ENCODE measurements around the gene CD82.

Gene CD82

DNA sequence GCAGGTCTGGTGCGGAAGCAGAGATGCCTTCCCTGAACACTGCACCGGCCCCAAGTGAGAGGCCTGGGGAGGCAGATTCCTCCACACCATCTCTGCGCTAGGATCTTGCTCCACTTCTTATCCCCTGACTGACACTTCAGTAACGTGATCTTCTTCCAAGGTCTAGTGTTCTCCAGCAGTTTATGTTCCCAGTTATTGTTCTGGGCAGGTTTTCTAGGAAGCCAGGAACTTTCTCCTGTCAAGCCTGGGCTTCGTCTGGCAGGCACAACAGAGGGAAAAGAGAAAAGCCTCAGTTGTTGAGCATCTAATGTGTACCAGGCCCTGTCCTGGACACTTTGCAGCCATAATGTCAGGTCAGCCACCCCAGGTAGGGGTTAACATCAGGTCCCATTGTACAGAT is 10.5 kb downstream of the CD82 start:
- no peak for DNase-seq (ENCODE audit: low read depth)

DNA sequence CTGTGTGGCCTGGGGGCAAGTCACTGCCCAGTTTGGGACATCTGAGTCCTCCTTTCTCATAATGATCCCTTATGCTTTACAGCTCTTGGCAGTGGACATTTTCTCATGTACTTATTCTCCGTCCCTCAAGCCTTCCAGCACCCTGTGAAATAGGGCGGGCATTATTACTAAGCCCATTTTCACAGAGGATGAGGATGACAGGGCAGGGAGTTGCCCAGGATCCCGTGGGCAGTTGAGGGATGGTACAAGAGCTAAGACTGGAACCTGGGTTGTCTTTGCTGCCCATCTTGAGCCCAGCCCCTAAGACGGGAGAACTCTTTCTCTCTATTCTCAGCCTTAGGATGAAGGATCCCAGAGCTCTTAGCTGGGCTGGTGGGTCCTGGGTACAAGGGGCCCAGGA is 11.2 kb downstream of the CD82 start:
- no peak for DNase-seq (ENCODE audit: low read depth)

DNA sequence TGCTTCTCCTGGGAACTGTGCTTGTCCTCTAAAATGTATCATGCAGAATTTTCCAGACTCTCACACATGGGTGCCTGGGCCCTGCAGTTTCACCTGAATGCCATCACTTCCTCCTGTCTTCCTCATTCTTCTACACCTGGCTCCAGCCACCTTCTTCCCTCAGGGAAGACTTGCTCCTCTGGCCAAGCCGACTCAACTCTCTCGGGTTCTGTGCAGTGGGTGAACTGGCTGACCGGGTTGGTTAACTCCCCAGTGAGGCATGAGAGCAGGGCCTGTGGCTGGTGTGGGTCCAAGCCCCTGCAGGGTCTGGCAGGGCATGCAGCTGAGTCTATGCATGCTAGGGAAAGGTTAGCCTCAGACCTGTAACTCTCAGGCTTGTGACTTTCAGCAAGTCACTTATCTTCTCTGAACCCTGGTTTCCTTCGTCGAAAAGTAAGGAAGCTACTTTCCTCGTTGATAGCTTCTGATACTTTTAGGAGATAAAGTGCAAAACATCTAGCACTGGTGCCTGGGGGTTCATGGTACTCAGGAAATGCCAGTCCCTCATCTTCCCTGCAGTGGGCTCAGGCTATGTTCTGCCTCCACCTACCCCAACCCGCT is 11.9 kb downstream of the CD82 start:
- no peak for DNase-seq (ENCODE audit: low read depth)

DNA sequence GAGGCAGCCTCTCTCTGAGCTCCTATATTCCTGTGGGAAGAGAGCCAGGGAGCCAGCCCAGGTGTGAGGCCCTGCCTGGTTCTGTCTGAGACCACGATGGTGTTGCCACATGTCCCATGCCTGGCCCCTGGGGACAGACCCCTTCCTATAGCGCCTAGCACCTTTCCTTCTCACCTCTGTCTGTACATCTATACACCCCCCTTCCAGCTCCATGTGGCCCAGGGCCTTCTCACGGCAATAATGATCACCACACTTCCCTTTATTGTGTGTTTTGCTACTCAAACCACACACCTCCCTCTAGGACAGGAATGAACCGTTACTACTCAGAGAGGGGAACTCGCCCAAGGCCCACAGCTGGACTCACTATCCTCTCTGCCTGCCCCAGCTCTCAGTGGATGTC is 12.8 kb downstream of the CD82 start:
- no peak for DNase-seq (ENCODE audit: low read depth)

DNA sequence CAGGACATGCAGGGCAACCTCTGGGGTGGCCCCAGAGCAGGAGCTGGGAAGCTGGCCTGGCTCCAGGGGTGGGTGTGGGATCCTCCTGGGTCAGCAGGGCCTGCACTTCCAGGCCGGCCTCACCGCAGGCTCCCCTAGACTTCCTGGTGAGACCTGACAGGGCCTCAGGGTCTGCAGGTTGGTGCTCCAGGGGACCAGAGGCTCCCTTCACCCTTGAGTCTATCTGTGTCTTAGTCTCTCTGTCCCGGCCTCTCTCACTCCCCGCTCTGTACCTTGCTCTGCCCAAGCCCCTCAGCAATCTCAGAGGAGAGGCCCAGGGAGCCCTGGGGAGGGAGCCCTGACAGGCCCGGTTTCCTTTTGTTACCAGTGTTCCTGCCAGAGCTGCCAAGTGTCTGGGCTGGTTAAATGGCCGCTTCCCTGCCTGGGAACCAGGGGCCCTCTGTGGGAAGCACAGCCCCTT is 13.9 kb downstream of the CD82 start:
- no peak for DNase-seq (ENCODE audit: low read depth)

DNA sequence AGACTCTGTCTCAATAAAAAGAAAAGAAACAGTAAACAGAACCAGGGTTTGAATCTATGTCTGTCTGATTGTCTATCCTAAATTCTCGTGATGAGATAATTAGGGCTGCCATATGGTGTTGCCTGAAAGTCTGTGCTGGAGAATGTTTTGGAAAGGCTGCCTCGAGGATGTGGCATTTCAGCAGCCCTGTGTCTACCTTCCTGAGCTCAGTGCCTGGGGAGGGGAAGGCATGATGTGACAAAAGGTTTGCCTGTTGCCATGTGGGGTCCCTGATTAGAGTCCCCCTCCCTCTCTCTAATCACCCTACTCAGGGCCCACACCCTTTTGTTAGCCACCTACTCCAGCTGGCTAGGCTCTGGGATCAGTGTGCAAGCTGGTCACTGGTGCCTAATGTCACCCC is 15.2 kb downstream of the CD82 start:
- DNase-seq (ENCODE audit: low read depth): no peak

DNA sequence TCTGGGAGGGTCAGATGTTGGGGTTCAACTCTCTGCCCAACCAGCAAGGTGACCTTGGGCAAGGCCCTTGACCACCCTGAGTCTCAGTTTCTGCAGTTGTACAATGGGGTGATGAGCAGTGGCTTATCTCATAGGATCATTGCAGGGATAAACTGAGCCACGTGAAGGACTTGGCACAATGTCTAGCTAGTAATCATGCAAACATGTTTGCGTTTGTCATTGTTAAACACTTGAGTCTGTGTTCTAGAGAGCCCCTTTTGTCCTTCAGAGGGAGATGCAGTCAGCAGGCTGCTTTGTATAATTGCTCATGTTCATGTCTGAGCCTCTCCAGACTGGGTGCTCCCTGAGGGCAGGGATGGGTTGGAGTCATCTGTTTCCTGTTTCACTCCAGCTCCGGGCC is 15.8 kb downstream of the CD82 start:
- DNase-seq (ENCODE audit: low read depth): no peak

DNA sequence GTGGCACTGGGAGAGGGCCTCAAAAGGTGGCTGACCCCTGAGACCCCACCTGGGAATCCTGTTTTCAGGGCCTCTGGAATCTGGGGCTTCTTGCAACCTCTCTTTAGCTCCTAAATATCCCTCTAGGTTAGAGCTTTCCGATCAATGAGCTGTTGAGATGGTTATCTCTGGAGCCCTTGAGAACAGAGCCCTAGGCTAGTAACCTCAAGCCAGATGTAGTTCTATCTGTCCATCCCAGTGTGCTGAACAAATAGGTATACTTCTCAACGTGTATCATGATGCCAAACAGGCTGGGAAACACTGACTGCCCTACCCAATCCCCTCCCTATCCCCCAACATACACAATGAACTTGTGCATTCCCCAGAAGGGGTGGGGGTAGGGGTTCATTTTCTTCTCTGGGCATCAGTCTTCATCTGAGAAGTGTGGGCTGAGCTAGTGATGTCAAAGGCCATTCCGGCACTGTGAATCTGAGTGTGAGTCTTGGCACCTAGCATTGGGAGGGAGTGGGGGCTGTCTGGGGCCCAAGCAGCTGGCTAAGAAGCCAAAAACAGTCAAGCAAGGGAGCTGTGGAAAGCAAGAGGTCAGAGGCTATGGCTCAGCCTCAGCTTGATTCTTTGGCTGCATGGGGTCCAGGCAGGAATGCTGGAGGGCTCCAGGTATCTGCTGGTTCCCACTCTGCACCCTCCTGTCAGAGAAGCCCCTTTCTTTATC is 17.3 kb downstream of the CD82 start:
- no peak for DNase-seq (ENCODE audit: low read depth)

DNA sequence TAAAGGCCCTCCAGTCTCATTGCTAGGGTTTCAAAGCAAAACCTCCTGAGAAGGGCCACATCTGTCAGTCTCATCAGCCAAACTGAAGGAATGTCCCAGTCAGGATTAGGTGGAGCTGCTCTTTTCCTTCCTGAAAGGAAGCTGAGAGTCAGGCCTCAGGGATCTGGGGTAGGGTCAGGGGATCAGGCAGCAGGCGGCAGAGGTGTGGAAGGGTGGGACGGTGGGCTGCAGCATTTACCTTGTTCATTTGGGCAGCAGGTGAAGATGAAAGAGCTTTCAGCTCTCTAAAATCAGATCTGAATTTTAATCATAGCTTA is 17.8 kb downstream of the CD82 start:
- DNase-seq (ENCODE audit: low read depth): no peak

DNA sequence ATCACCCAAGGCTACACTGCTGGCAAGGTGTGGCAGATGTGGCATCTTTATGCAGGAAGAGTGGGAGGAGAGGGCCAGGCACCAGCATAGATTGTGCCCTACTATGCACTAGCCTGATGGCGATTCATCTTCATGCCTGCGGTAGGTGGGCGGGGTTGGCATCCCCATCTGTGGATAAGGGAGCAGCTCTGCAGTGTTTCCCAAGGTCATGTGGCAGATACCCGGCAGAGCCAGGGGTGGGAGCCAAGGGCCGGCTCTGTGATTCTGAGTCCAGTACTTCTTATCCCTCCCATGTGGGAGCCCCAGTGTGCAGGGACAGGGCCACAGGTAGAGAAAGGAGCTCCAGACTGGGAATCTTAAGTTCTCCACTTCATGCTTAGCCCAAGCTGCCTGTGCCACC is 20.0 kb downstream of the CD82 start:
- DNase-seq (ENCODE audit: low read depth): no peak

DNA sequence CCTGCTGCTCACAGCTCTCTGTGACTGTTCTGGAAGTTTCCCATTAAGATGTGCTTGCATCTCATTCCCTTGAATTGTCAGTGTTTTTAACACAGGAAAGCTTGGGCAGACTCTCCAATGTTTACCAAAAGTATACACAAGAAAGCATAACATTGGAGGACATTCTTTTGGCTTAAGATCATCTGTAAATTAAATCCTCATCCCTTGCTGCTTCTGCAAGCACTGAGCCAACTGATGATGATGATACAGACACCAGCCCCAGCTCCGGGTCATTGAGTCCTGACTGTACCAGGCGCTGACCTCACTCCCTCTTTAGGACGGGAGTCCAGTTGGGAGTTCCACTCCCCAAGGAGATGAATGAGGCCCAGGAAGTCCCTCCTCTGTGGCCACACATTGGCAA is 23.8 kb downstream of the CD82 start:
- DNase-seq (ENCODE audit: low read depth): no peak

DNA sequence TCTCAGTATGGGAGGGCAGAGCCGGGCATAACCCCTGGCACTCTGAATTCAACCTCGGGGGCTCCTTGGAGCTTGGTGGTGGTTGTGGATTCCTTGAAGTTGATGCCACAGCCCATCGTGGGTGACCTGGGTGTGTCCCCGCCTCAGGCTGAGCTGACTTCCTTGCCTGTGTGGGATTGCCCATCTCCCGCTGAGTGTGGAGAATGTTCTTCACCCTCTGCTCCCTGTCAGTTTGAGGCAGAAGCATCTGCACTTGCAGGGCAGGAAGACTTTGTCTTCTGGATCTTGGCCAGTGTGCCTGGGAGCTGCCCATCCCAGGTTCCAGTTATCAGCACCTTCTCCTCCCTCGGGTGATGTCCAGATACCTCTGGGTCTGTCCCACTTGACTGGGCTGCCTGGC is 25.3 kb downstream of the CD82 start:
- DNase-seq (ENCODE audit: low read depth): no peak

DNA sequence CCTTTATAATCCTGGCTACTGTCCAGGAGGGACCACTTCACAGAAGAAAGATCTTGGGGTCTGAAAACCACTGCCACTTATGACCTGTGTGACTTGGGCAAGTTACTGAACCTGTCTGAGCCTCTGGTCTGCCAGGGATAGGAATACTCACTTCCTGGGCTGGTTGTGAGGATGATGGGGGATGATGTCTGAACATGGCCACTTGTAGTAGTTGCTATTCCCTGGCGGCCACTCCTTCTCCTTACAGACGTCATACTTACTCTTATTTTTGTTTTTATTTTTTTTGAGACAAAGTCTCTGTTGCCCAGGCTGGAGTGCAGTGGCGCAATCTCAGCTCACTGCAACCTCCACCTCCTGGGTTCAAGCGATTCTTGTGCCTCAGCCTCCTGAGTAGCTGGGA is 26.1 kb downstream of the CD82 start:
- DNase-seq (ENCODE audit: low read depth): no peak

DNA sequence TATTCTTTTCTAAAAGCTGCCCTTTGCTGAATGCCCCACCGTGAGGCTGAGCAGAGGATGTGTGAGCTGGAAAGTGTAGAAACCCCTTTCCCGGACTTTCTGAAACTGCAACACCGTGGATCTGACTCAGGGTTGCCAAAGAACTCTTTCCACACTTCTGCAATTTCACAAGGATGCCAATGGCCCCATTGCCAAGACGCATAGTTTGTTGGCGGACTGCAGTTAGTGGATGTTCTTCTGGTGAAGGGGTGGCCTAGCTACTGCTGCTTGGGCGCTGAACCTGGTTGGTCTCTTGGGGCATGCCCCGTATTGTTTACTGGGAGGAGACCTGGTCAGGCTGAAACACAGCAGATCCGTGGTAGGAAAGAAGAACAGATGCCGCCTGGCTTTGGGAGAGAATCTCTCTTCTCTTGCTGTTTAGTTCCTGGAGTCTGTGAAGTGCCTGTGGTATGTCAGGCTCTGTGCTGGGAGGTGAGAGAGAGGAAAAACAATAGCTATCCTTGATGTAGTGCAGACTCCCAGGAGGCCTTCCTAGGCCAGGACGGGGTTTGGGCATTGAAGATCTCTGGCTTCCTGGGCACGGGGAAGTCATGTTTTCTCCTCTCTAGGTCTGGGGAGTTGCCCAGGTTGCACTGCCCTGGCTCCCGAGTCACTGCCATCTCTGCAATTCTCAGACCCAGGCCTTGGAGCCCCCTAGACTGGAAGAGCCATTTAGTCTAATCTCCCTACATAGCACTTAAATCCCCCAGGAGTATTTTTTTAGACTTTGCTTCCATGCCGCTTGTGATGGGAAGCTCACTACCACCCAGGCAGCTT is 26.9 kb downstream of the CD82 start:
- no peak for DNase-seq (ENCODE audit: low read depth)

DNA sequence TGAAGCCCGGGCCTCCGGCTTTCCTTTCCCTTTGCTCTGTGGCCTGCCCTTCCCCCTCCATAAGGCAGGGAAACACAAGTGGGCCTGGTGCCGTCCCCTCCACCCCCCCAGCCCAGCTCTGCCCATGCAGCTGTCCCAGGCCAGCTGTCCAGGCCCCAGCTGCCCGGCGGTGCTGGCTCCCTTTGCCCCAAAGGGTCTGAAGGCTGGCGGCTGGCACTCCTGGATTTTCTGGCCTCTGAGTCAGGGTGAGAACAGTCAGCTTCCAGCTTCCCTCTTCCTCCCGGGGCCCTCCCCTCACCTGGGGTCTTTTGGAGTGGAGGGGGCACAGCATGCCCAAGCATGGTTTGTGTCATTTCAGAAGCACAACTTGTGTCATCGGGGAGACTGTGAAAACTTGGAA is 27.8 kb downstream of the CD82 start:
- no peak for DNase-seq (ENCODE audit: low read depth)

DNA sequence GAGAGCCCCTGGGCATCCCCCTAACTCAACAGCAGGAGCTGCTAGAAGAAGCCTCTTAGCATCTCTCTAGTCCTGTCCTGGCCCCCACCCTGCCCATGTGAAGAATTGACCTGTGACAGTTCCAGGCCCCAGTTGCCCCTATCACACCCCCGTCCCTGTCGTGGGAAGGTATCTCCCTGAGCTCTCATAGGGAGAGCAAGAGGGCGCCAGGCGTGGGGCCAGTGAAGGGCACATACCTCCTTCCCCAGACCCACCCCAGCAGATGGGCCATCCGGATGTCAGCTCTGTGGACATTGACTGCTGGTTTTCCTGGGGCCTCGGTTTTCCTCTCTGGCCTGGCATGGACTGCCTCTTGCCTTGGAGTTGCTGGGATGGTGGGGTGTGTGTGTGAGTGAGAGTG is 29.5 kb downstream of the CD82 start:
- DNase-seq (ENCODE audit: low read depth): no peak

DNA sequence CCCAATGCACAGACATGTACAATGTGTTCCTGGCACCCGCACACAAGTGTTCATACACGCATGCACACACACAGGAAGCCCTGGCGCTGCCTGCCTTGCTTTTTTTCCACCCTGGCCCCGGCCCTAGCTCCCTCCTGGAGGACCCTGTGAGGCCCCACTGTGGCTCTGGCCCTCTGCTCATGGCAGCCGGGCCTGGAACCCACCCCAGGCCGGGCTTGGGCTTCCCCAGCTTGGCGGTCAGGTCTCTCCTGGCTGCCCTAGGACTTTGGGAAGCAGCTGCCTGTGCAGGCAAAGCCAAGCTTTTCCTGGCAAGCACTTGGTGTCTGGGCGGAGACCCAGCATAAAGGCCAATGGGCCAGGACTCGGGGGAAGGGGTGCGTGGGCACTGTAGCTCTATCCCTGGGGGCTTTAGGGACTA is 30.5 kb downstream of the CD82 start:
- DNase-seq (ENCODE audit: low read depth): no peak

DNA sequence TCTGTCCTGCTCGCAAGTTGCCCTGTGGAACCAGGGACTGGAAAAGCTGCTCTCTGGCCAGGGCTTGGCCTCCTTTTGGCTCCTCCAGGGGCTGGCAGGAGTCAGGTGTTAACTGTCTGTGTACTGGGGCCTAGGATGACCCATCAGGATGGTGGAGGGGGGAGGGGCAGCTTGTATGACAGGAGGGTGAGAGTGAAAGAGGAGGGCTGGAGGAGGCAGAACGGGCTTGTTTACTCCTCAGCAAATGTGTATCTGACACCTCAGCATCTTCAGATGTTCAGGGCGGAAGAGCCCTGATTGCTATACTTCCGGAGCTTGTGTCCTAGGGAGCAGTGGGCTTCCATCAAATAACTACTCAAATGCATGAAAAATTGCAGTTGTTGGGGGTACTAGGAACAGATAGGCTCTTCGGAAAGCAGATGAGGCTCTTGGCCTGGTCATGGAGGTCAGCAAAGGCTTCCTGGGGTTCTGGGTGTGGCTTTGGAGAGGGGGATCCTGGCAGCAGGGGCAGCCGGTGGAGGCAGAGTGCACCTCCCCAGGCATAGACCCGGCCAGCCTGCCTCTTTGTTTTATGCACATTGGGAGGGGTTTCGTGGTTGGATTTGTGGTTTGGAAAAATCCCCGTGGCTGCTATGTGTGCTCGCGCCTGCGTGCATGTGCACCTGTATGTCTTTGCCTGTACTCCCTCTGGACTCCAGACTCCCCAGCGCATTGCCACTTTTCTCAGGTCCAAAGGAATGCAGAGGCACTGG is 31.2 kb downstream of the CD82 start:
- no peak for DNase-seq (ENCODE audit: low read depth)

DNA sequence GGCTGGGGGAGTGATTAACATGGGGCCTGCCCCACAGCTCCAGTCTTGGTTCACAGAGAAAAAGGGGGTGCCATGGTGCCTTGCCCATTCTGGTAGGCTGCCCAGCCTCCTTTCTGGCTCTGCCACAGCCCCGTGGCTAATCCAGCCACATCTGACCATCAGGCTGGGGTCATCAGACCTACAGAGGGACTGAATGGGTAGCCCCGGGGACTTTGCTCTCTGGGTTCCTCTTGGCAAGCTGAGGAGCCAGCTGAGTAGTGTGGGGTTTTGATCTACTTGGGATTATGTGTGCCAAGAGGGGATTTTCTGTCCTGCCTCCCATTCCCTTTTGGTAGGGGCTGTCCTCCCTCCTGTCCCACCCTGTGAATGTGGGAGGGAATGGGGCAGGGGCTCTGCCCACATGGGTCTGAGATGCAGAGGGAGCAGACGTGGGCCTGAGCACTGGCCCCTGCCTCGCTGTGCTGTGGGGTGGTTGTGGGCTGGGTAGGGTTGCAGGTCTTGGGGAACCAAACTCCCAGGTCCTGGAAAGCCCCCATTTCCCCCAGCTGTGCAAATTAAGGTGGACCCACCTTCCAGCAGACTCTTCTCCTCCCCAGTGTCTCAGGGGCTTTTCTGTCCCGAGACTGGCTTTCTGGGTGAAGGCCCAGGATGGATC is 32.0 kb downstream of the CD82 start:
- DNase-seq (ENCODE audit: low read depth): no peak

DNA sequence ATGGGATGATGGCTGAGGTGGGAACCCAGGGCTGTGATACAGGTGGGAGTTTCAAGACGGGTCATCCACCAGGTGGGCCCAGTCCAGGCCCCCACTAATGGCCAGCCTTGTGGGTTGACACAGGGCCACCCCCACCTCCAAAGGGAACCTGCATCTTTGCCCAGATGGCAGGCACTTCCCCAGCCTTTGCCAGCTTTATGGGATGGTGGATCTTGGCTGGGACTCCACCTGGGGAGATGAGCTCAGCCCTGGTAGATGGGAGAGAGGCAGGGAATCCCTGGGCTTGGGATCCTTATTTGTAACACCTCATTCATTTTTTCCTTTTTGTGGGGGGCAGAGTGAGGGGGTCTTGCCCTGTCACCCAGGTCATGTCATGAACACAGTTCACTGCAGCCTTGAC is 33.4 kb downstream of the CD82 start:
- DNase-seq (ENCODE audit: low read depth): no peak

DNA sequence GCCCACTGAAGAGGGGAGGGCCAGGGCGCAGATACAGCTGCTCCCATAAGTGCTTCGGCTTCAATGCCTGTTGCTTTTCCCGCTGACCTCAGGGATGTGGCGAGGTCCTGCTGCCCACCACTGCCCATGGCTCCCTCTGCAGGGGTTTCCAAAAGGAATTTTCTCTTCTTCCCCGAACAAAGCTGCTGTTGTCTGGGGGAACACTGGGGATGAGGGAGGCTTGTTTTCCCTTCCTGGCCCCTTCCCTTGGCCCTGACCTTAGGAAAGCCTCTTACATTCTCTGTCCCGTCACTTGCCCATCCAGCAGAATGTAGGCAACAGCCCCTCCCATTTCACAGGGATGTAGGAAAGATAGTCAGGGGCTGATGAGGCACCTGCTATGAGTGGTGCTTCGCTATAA is 34.8 kb downstream of the CD82 start:
- no peak for DNase-seq (ENCODE audit: low read depth)

DNA sequence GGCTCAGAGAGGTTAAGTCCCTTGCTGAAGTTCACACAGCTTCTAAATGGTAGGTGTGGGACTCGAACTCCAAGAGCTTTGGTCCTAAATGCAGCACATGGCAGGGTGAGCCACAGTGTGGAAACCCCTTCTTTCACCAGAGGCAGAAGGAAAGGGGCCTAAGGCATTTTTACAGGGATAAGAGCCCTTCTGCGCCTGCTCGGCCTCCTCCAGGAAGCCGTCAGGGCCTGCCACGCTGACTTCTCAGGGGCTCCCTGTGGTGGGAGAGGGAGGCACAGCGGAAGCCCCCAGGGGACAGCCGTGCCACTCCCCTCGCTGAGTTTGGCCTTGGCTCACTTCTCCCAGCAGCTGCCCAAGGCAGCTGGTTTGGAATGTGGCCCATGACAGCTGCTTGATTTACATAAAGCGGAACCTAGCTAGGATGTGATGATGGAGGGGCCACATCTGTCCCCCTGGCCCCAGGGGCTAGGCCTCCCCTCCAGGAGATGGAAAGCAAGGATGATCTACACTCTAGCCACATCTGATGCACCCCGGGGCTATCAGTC is 35.4 kb downstream of the CD82 start:
- DNase-seq (ENCODE audit: low read depth): no peak

All from HS-5 (cell line).